ENCODE results near the gene LGALS9.

Gene LGALS9

GRCh38 chr17:27590864-27591263 is 40.1 kb upstream of the LGALS9 start:
- no peak for DNase-seq
- Histone ChIP-seq H3K9me3 (ENCODE audit: control extremely low read depth in 1 of 5, control insufficient read depth in 4 of 5, insufficient read depth in 2 of 5, low read depth in 1 of 5, low read length in 4 of 5) (no peaks in the 10 kb centered on the region), H3K27ac (ENCODE audit: insufficient read depth in 1 of 2, low read depth in 1 of 2, low read length in 2 of 2, poor library complexity in 1 of 2, severe bottlenecking in 2 of 2) (no peak overlapping the region), H3K36me3 (ENCODE audit: control insufficient read depth in 4 of 4, insufficient read depth in 4 of 4, low read length in 3 of 4) (peaks cover 3 to 42% (median 18%) of the 10 kb centered on the region in 4 experiments), H3K4me1 (ENCODE audit: control extremely low read depth in 1 of 4, control insufficient read depth in 4 of 4, insufficient read depth in 4 of 4, low read length in 3 of 4) (no peaks in the 10 kb centered on the region), H3K4me3 (ENCODE audit: control insufficient read depth in 1 of 7, extremely low read depth in 1 of 7, insufficient read depth in 4 of 7, low read depth in 2 of 7, low read length in 6 of 7) (no peak overlapping the region), H3K27me3 (replicated peaks in 2 of 5; ENCODE audit: control insufficient read depth in 4 of 5, insufficient read depth in 5 of 5, low read length in 4 of 5) (no peaks in the 10 kb centered on the region)
- WGBS (ENCODE audit: insufficient coverage), result 97% methylated on average over 3 of the region's 3 CpGs
- ChIA-PET POLR2A (no interaction called here), CTCF (interaction anchor here (10.5 kb wide), 1 partner anchor 10 kb away, joined by 90 read pairs; no protein-coding TSS in a partner anchor)

- Histone ChIP-seq H3K4me1 (ENCODE audit: control extremely low read depth in 1 of 4, control insufficient read depth in 4 of 4, insufficient read depth in 4 of 4, low read length in 3 of 4) (no peaks in the 10 kb centered on the region), H3K27ac (ENCODE audit: insufficient read depth in 1 of 2, low read depth in 1 of 2, low read length in 2 of 2, poor library complexity in 1 of 2, severe bottlenecking in 2 of 2) (no peak overlapping the region), H3K36me3 (ENCODE audit: control insufficient read depth in 4 of 4, insufficient read depth in 4 of 4, low read length in 3 of 4) (peaks cover 3 to 50% (median 17%) of the 10 kb centered on the region in 4 experiments), H3K9me3 (ENCODE audit: control extremely low read depth in 1 of 5, control insufficient read depth in 4 of 5, insufficient read depth in 2 of 5, low read depth in 1 of 5, low read length in 4 of 5) (no peaks in the 10 kb centered on the region), H3K4me3 (ENCODE audit: control insufficient read depth in 1 of 7, extremely low read depth in 1 of 7, insufficient read depth in 4 of 7, low read depth in 2 of 7, low read length in 6 of 7) (no peak overlapping the region), H3K27me3 (replicated peaks in 2 of 5; ENCODE audit: control insufficient read depth in 4 of 5, insufficient read depth in 5 of 5, low read length in 4 of 5) (no peaks in the 10 kb centered on the region)
- no peak for DNase-seq
- WGBS (ENCODE audit: insufficient coverage), result 100% methylated on average over 1 of the region's 3 CpGs
- ChIA-PET CTCF (interaction anchor here (0.9 to 13.8 kb wide), 4 partner anchors 9 to 212 kb away, joined by 3 to 126 read pairs (median 46); no protein-coding TSS in a partner anchor), POLR2A (interaction anchor here (0.8 kb wide), 1 partner anchor 47 kb away, joined by 3 read pairs; no protein-coding TSS in a partner anchor)
Observed at GRCh38 chr17:27591986-27592385, 39.0 kb upstream of the LGALS9 start.

DNA sequence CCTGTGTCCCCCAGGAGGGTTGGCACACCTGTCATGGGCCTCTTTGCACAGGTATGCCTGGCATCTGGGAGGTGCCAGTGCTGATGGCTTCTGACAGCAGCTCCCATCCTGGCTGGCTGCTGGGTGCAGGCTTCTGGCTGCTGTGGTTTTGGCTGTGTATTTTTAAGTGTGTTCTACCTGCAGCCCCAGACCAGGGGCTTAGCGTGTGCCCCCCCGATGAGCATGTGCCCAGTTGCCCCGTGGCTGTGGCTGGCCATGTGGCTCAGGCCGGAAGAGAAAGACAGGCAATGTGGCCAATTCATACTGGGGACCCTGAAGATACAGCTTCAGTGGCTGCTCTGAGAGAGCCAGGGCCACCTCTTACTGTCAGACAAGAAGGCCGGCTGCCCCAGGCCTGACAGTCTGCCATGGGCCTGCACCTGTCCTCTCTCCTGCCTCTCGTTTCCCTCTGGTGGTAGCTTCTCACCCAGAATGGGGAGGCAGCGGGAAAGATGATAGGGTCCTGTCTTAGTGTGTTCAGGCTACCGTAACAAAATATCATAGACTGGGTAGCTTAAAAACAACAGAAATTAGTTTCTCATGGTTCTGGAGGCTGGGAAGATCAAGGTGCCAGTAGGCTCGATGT is 37.6 kb upstream of the LGALS9 start:
- no peak for DNase-seq
- Histone ChIP-seq H3K36me3 (ENCODE audit: control insufficient read depth in 4 of 4, insufficient read depth in 4 of 4, low read length in 3 of 4) (peaks cover 8 to 58% (median 18%) of the 10 kb centered on the region in 4 experiments), H3K4me1 (ENCODE audit: control extremely low read depth in 1 of 4, control insufficient read depth in 4 of 4, insufficient read depth in 4 of 4, low read length in 3 of 4) (no peaks in the 10 kb centered on the region), H3K27ac (ENCODE audit: insufficient read depth in 1 of 2, low read depth in 1 of 2, low read length in 2 of 2, poor library complexity in 1 of 2, severe bottlenecking in 2 of 2) (no peak overlapping the region), H3K4me3 (ENCODE audit: control insufficient read depth in 1 of 7, extremely low read depth in 1 of 7, insufficient read depth in 4 of 7, low read depth in 2 of 7, low read length in 6 of 7) (no peak overlapping the region), H3K9me3 (ENCODE audit: control extremely low read depth in 1 of 5, control insufficient read depth in 4 of 5, insufficient read depth in 2 of 5, low read depth in 1 of 5, low read length in 4 of 5) (no peaks in the 10 kb centered on the region), H3K27me3 (replicated peaks in 2 of 5; ENCODE audit: control insufficient read depth in 4 of 5, insufficient read depth in 5 of 5, low read length in 4 of 5) (no peaks in the 10 kb centered on the region)
- WGBS (ENCODE audit: insufficient coverage), result 98% methylated on average over 8 of the region's 9 CpGs
- POLR2A ChIA-PET, result no interaction called here
- CTCF ChIA-PET, result interaction anchor here (2.3 to 13.8 kb wide), 3 partner anchors 29 to 356 kb away, joined by 8 to 162 read pairs (median 126); no protein-coding TSS in a partner anchor

DNA sequence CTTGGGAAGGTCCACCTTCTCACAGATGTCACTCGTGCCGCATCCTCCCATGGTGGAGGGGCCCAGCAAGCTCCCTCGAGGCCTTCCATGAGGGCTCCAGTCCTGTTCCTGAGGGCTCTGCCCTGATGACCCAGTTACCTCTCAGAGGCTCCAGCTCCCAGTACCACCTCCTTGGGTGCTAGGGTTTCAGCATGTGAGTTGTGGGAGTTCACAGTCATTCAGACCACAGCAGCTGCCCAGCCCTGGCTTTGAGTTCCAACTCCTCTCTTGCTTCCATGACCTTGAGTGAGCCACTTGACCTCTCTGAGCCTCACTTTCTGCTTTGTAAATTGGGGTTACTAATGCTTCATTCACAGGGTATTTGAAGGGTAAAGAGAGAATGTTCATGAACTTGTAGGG is 37.1 kb upstream of the LGALS9 start:
- no peak for DNase-seq
- WGBS (ENCODE audit: insufficient coverage), result 93% methylated on average over 2 of the region's 3 CpGs
- H3K27me3 ChIP-seq (replicated peaks in 2 of 5; ENCODE audit: control insufficient read depth in 4 of 5, insufficient read depth in 5 of 5, low read length in 4 of 5), result no peaks in the 10 kb centered on the region
- POLR2A ChIA-PET, result no interaction called here
- no peak overlapping the region for H3K4me3 ChIP-seq (ENCODE audit: control insufficient read depth in 1 of 7, extremely low read depth in 1 of 7, insufficient read depth in 4 of 7, low read depth in 2 of 7, low read length in 6 of 7)
- peaks cover 8 to 57% (median 18%) of the 10 kb centered on the region in 4 experiments for H3K36me3 ChIP-seq (ENCODE audit: control insufficient read depth in 4 of 4, insufficient read depth in 4 of 4, low read length in 3 of 4)
- no peaks in the 10 kb centered on the region for H3K9me3 ChIP-seq (ENCODE audit: control extremely low read depth in 1 of 5, control insufficient read depth in 4 of 5, insufficient read depth in 2 of 5, low read depth in 1 of 5, low read length in 4 of 5)
- no peak overlapping the region for H3K27ac ChIP-seq (ENCODE audit: insufficient read depth in 1 of 2, low read depth in 1 of 2, low read length in 2 of 2, poor library complexity in 1 of 2, severe bottlenecking in 2 of 2)
- CTCF ChIA-PET, result interaction anchor here (2.3 to 13.8 kb wide), 3 partner anchors 29 to 356 kb away, joined by 8 to 162 read pairs (median 126); no protein-coding TSS in a partner anchor
- no peaks in the 10 kb centered on the region for H3K4me1 ChIP-seq (ENCODE audit: control extremely low read depth in 1 of 4, control insufficient read depth in 4 of 4, insufficient read depth in 4 of 4, low read length in 3 of 4)

- Histone ChIP-seq H3K4me3 (ENCODE audit: control insufficient read depth in 1 of 7, extremely low read depth in 1 of 7, insufficient read depth in 4 of 7, low read depth in 2 of 7, low read length in 6 of 7) (no peak overlapping the region), H3K27ac (ENCODE audit: insufficient read depth in 1 of 2, low read depth in 1 of 2, low read length in 2 of 2, poor library complexity in 1 of 2, severe bottlenecking in 2 of 2) (no peak overlapping the region), H3K27me3 (replicated peaks in 2 of 5; ENCODE audit: control insufficient read depth in 4 of 5, insufficient read depth in 5 of 5, low read length in 4 of 5) (no peaks in the 10 kb centered on the region), H3K36me3 (ENCODE audit: control insufficient read depth in 4 of 4, insufficient read depth in 4 of 4, low read length in 3 of 4) (peaks cover 5 to 57% (median 17%) of the 10 kb centered on the region in 4 experiments), H3K4me1 (ENCODE audit: control extremely low read depth in 1 of 4, control insufficient read depth in 4 of 4, insufficient read depth in 4 of 4, low read length in 3 of 4) (no peaks in the 10 kb centered on the region), H3K9me3 (ENCODE audit: control extremely low read depth in 1 of 5, control insufficient read depth in 4 of 5, insufficient read depth in 2 of 5, low read depth in 1 of 5, low read length in 4 of 5) (no peaks in the 10 kb centered on the region)
- ChIA-PET POLR2A (no interaction called here), CTCF (interaction anchor here (0.5 to 13.8 kb wide), 7 partner anchors 12 to 358 kb away, joined by 3 to 162 read pairs (median 7); partner anchors contain the start of gene KSR1)
- WGBS (ENCODE audit: insufficient coverage), result no CpG with 5 or more reads among the region's 2 CpGs
- no peak for DNase-seq
Observed at GRCh38 chr17:27595208-27595607, 35.8 kb upstream of the LGALS9 start.

DNA sequence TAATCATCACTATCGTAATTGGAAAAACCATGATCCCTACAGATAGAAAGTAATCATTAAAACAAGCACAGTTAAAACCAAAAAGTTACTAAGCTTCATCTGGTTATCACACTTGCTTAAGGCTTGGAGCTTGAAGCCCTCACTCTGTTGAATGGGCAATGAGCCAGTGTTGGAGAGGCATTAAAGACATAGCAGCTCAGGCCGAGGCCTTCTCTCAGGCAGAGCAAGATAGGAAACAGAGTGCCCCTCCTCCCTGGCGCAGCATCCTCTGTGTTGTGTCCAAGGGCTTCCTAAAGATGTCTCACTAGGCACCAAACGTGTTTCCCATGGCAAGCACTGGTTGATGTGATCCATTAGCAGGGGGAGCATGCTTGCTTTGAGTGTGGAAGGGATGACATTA is 34.9 kb upstream of the LGALS9 start:
- Histone ChIP-seq H3K9me3 (ENCODE audit: control extremely low read depth in 1 of 5, control insufficient read depth in 4 of 5, insufficient read depth in 2 of 5, low read depth in 1 of 5, low read length in 4 of 5) (no peaks in the 10 kb centered on the region), H3K4me1 (ENCODE audit: control extremely low read depth in 1 of 4, control insufficient read depth in 4 of 4, insufficient read depth in 4 of 4, low read length in 3 of 4) (no peaks in the 10 kb centered on the region), H3K36me3 (ENCODE audit: control insufficient read depth in 4 of 4, insufficient read depth in 4 of 4, low read length in 3 of 4) (peaks cover 6 to 57% (median 20%) of the 10 kb centered on the region in 4 experiments), H3K27ac (ENCODE audit: insufficient read depth in 1 of 2, low read depth in 1 of 2, low read length in 2 of 2, poor library complexity in 1 of 2, severe bottlenecking in 2 of 2) (no peak overlapping the region), H3K4me3 (ENCODE audit: control insufficient read depth in 1 of 7, extremely low read depth in 1 of 7, insufficient read depth in 4 of 7, low read depth in 2 of 7, low read length in 6 of 7) (no peak overlapping the region), H3K27me3 (replicated peaks in 2 of 5; ENCODE audit: control insufficient read depth in 4 of 5, insufficient read depth in 5 of 5, low read length in 4 of 5) (no peaks in the 10 kb centered on the region)
- 83% methylated on average over 2 of the region's 4 CpGs for WGBS (ENCODE audit: insufficient coverage)
- CTCF ChIA-PET, result interaction anchor here (0.9 to 13.8 kb wide), 6 partner anchors 13 to 358 kb away, joined by 3 to 162 read pairs (median 50); partner anchors contain the start of gene KSR1
- DNase-seq, result no peak
- POLR2A ChIA-PET, result no interaction called here

GRCh38 chr17:27596566-27597187 is 34.3 kb upstream of the LGALS9 start:
- Histone ChIP-seq H3K27me3 (replicated peaks in 2 of 5; ENCODE audit: control insufficient read depth in 4 of 5, insufficient read depth in 5 of 5, low read length in 4 of 5) (no peaks in the 10 kb centered on the region), H3K9me3 (ENCODE audit: control extremely low read depth in 1 of 5, control insufficient read depth in 4 of 5, insufficient read depth in 2 of 5, low read depth in 1 of 5, low read length in 4 of 5) (no peaks in the 10 kb centered on the region), H3K36me3 (ENCODE audit: control insufficient read depth in 4 of 4, insufficient read depth in 4 of 4, low read length in 3 of 4) (peaks cover 6 to 58% (median 21%) of the 10 kb centered on the region in 4 experiments), H3K4me3 (ENCODE audit: control insufficient read depth in 1 of 7, extremely low read depth in 1 of 7, insufficient read depth in 4 of 7, low read depth in 2 of 7, low read length in 6 of 7) (no peak overlapping the region), H3K27ac (ENCODE audit: insufficient read depth in 1 of 2, low read depth in 1 of 2, low read length in 2 of 2, poor library complexity in 1 of 2, severe bottlenecking in 2 of 2) (no peak overlapping the region), H3K4me1 (ENCODE audit: control extremely low read depth in 1 of 4, control insufficient read depth in 4 of 4, insufficient read depth in 4 of 4, low read length in 3 of 4) (no peaks in the 10 kb centered on the region)
- no peak for DNase-seq
- ChIA-PET POLR2A (no interaction called here), CTCF (interaction anchor here (1.1 to 13.8 kb wide), 6 partner anchors 16 to 359 kb away, joined by 3 to 162 read pairs (median 50); no protein-coding TSS in a partner anchor)
- 92% methylated on average over 8 of the region's 9 CpGs for WGBS (ENCODE audit: insufficient coverage)
